Measurements from ENCODE around the gene SMIM33.

The SMIM33 gene

DNA sequence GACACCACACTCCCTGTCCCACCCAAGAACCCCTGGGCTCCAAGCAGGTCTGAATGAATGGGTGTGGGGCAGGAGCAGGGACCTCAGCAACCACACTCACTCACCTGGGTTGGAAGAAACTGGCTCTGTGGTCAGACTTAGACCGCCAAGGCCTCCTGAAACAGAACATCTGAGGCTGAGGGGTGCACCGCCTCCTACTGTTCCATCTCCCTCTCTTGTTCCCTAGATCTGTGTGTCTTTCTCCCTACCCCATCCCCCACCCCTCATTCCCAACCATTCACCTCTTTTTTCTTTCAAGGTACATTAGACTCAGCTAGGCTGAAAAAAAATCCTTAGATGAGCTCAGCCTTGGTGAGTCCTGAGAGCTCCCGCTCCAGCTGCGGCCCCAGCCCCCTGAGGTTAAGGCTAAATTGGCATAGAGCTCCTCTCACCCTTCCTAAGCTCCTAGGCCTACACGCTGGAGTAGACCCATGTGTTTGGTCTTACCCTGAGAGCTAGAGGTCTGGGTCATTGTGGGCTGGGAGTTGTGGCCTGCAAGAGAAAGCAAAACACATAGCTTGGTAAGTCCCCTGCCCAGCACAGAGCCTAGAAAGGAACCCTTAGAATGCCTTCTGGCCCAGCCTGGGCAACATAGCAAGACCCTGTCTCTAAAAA is 13.0 kb upstream of the SMIM33 start:
- H3K4me3 ChIP-seq (ENCODE audit: low read length, poor library complexity, severe bottlenecking) = no peak overlapping the region
- H3K9me3 ChIP-seq (ENCODE audit: insufficient read depth, low read depth, low read length) = no peaks in the 10 kb centered on the region
- no peak overlapping the region for H2AFZ ChIP-seq (ENCODE audit: low read length)
- peaks cover 25% of the 10 kb centered on the region for H3K4me1 ChIP-seq (ENCODE audit: insufficient read depth, low read length, poor library complexity, severe bottlenecking)
- TF ChIP-seq EZH2phosphoT487 (IDR thresholded peaks at IDR 0.05; ENCODE audit: borderline replicate concordance) = no peak
- TF ChIP-seq, protein P1, sequence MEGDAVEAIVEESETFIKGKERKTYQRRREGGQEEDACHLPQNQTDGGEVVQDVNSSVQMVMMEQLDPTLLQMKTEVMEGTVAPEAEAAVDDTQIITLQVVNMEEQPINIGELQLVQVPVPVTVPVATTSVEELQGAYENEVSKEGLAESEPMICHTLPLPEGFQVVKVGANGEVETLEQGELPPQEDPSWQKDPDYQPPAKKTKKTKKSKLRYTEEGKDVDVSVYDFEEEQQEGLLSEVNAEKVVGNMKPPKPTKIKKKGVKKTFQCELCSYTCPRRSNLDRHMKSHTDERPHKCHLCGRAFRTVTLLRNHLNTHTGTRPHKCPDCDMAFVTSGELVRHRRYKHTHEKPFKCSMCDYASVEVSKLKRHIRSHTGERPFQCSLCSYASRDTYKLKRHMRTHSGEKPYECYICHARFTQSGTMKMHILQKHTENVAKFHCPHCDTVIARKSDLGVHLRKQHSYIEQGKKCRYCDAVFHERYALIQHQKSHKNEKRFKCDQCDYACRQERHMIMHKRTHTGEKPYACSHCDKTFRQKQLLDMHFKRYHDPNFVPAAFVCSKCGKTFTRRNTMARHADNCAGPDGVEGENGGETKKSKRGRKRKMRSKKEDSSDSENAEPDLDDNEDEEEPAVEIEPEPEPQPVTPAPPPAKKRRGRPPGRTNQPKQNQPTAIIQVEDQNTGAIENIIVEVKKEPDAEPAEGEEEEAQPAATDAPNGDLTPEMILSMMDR (conservative IDR thresholded peaks at IDR 0.05; ENCODE audit: low read length) = no peak
- no peaks in the 10 kb centered on the region for H4K20me1 ChIP-seq (ENCODE audit: insufficient read depth, low read length, poor library complexity, severe bottlenecking)
- no peaks in the 10 kb centered on the region for H3K27me3 ChIP-seq (ENCODE audit: insufficient read depth, low read length, poor library complexity, severe bottlenecking)
- H3K9ac ChIP-seq (ENCODE audit: low read depth, low read length, poor library complexity, severe bottlenecking) = peak overlapping the region; percentile 43
- no peak overlapping the region for H3K4me2 ChIP-seq (ENCODE audit: low read depth, low read length, poor library complexity, severe bottlenecking)
- H3K36me3 ChIP-seq (ENCODE audit: insufficient read depth, low read length) = no peaks in the 10 kb centered on the region
- no peaks in the 10 kb centered on the region for H3F3A ChIP-seq (ENCODE audit: low read depth)
- no peaks in the 10 kb centered on the region for H3K9me2 ChIP-seq (replicated peaks; ENCODE audit: low read depth, low read length)
- no peaks in the 10 kb centered on the region for H3K79me2 ChIP-seq (ENCODE audit: insufficient read depth, low read length)

DNA sequence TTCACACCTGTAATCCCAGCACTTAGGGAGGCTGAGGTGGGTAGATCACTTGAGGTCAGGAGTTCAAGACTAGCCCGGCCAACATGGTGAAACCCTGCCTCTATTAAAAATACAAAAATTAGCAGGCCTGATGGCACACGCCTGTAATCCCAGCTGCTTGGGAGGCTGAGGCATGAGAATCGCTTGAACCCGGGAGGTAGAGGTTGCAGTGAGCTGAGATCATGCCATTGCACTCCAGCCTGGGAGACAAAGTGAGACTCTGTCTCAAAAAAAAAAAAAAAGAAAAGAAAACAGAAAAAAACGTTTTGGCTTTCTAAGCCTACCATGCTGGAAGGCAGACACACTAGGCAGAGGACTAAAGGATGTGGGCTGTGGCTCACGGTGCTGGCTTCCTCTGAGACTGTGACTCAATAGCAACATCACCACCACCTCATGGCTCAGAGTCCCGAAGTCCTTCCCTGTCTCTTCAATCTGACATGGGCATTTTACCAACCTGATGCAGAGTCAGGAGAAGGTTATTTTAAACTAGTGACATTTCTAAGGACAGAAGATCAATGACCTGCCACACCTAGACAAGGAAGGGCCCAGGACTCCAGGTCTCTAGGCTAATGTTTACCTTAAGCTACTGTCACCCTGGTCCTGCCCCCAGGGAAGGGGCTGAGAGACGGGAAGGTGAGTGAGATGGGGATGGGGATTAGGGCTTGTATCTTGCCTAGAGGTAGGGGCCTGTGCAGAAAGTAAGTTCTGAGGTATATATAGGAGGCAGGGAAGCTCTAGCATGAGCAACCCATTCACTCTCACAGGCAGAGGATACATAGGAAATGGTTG is 12.0 kb upstream of the SMIM33 start:
- TF ChIP-seq EZH2phosphoT487 (IDR thresholded peaks at IDR 0.05; ENCODE audit: borderline replicate concordance) = no peak
- TF ChIP-seq, protein P1 (conservative IDR thresholded peaks at IDR 0.05; ENCODE audit: low read length) = no peak
- H3F3A ChIP-seq (ENCODE audit: low read depth) = no peaks in the 10 kb centered on the region
- no peaks in the 10 kb centered on the region for H3K9me2 ChIP-seq (replicated peaks; ENCODE audit: low read depth, low read length)
- peak overlapping the region; percentile 43 for H3K9ac ChIP-seq (ENCODE audit: low read depth, low read length, poor library complexity, severe bottlenecking)
- H3K4me1 ChIP-seq (ENCODE audit: insufficient read depth, low read length, poor library complexity, severe bottlenecking) = peaks cover 25% of the 10 kb centered on the region
- no peaks in the 10 kb centered on the region for H3K36me3 ChIP-seq (ENCODE audit: insufficient read depth, low read length)
- H3K9me3 ChIP-seq (ENCODE audit: insufficient read depth, low read depth, low read length) = no peaks in the 10 kb centered on the region
- no peaks in the 10 kb centered on the region for H3K79me2 ChIP-seq (ENCODE audit: insufficient read depth, low read length)
- H3K27me3 ChIP-seq (ENCODE audit: insufficient read depth, low read length, poor library complexity, severe bottlenecking) = no peaks in the 10 kb centered on the region
- H3K4me3 ChIP-seq (ENCODE audit: low read length, poor library complexity, severe bottlenecking) = peak overlapping the region; percentile 8
- peak overlapping the region; percentile 62 for H3K4me2 ChIP-seq (ENCODE audit: low read depth, low read length, poor library complexity, severe bottlenecking)
- H2AFZ ChIP-seq (ENCODE audit: low read length) = peak overlapping the region; percentile 69
- H4K20me1 ChIP-seq (ENCODE audit: insufficient read depth, low read length, poor library complexity, severe bottlenecking) = no peaks in the 10 kb centered on the region

DNA sequence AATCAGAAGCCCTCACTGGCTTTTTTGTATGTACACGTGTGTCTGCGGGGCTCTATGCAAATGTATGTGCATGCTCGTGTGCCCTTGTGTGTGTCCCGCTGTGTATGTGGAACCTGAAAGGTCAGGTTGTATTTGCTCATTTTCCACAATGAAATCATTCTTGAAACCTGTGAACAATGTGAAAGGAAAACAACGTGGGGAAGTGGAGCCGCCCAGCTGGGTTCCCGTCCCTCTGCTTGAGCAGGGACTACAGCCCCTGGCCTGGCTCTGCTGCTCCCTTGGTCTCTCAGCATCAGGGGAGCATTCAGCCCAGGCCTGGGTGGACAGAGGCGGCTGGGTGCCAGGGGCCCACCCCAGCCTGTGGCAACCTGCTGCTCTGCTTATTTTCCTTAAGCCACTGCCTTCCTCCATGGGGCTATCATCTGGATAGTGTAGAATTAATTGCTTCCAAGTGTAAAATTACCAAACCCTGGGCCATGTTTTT is 11.3 kb upstream of the SMIM33 start:
- Histone ChIP-seq H2AFZ (ENCODE audit: low read length) (peak overlapping the region; percentile 69), H3K9me3 (ENCODE audit: insufficient read depth, low read depth, low read length) (no peaks in the 10 kb centered on the region), H3K79me2 (ENCODE audit: insufficient read depth, low read length) (no peaks in the 10 kb centered on the region), H3K9me2 (replicated peaks; ENCODE audit: low read depth, low read length) (no peaks in the 10 kb centered on the region), H3K4me1 (ENCODE audit: insufficient read depth, low read length, poor library complexity, severe bottlenecking) (peaks cover 25% of the 10 kb centered on the region), H3K9ac (ENCODE audit: low read depth, low read length, poor library complexity, severe bottlenecking) (peak overlapping the region; percentile 43), H3K4me2 (ENCODE audit: low read depth, low read length, poor library complexity, severe bottlenecking) (peak overlapping the region; percentile 62), H3K4me3 (ENCODE audit: low read length, poor library complexity, severe bottlenecking) (peak overlapping the region; percentile 8), H3K27me3 (ENCODE audit: insufficient read depth, low read length, poor library complexity, severe bottlenecking) (no peaks in the 10 kb centered on the region), H3K36me3 (ENCODE audit: insufficient read depth, low read length) (no peaks in the 10 kb centered on the region), H4K20me1 (ENCODE audit: insufficient read depth, low read length, poor library complexity, severe bottlenecking) (no peaks in the 10 kb centered on the region), H3F3A (ENCODE audit: low read depth) (no peaks in the 10 kb centered on the region)
- TF ChIP-seq EZH2phosphoT487 (IDR thresholded peaks at IDR 0.05; ENCODE audit: borderline replicate concordance) = no peak
- TF ChIP-seq, protein P1 (conservative IDR thresholded peaks at IDR 0.05; ENCODE audit: low read length) = no peak

Data from Loucy (cell line).